Activated effector memory CD4-positive, alpha-beta T cell treated with anti-CD3 and anti-CD28 coated beads, Interleukin-2, amount 50 U/mL, for 16 hours (primary cell): ENCODE measurements around the gene IL2RG.
A peak's percentile ranks its signal among the peaks of the same experiment; 100 is the strongest.

ENCODE experiments used
- DNase-seq: peaks from one replicate; pipeline ENCODE4 v3.0.0-alpha.2; 2020

The IL2RG gene

DNA sequence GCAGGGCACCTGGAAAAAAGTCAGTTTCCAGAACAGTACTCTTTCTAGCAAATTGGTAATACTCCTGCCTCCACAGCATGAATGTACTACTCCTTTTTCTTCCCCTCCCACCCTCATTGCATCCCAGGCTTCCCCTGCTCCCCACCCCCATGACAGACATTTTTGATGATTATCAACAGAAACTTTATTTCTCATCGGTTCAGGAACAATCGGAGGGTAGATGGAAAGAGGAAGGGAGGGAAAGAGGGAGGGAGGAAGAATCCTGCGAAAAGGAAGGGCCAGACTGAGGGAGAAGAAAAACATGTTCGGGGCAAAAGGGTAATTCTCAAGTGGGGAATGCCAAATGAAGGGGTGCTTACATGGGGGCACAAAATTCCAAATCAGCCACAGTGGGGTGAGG is 4.1 kb downstream of the IL2RG start:
- no peak for DNase-seq

DNA sequence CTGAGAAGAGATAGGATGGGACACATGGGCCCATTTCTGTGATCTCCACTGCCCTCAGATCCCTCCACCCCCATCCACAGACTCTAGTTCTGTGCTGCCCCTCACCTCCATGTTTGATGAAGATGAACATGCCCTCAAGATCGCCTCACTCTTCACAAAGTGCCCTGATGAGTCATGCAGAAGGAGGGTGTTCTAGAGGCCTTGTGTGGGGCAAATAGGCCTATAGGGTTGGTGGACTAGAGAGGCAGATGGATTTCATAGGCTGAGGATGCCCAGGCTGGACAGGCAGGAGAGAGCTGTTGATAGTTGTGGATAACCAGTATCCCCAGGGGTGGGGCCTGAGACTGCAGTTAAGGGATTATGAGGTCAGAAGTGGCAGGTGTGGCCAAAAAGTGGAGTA is 5.0 kb downstream of the IL2RG start, which contains the start of gene CXorf65:
Gene CXorf65 (minus strand): TSS at position 314 of the 400 bp plus-strand sequence. CDS start 184 bp downstream, at position 130.
- DNase-seq: peak; percentile 63

DNA sequence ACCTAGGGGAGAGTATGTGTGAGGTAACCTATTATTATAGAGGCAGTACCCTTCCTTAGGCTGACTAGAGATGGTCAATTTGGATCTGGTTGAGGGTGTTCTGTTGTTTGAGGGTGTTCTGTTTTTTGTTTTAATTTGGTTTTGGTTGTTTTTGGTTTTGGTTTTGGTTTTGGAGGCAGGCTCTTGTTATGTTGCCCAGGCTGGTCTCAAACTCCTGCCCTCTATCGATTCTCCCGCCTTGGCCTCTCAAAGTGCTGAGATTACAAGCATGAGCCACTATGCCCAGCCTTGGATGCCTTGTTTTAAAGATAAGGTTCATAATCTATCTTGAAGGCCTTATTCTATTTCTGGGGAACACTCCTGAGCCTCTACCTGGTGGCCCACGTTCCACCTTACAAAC is 5.7 kb downstream of the IL2RG start:
- no peak for DNase-seq

DNA sequence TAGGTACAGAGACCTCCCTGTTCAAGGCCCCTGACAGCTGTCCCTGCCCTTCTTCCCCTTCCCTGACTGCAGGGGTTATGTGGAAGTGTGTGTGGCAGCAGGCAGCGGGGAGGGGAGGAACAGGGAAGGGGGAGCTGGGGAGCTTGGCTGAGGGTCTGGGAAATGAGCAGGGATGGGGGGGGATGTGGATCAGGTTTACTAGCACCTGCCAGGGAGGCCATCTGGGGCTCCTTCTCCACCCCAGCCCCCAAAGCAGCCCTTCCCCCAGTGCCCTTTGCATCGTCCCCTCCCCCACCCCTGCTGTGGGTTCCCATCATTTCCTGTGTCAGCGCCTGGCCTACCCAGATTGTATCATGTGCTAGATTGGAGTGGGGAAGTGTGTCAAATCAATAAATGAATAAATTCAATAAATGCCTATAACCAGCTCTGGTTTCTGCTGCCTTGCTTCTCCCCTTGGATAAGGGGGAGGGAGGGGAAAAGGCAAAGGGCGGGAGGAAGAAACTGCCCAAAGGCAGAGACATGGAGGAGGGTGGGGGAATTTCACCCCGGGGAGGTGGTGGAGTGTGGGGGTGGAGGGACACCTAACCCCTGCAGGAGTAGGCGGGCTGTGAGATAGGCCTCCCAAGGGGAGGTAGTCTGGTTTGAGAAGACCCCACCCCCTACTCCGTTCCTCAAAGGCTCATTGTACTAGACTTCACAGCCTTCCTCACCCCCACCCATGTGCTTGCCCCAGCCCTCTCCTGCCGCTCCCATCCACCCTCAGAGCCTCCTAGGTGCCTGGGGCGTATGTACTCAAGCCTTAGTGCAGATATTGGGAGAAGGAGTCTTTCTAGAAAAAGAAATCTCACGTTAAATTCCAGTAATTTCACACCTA is 8.0 kb downstream of the IL2RG start:
- peak; percentile 79 for DNase-seq

- no peak for DNase-seq
These were observed 9.1 kb downstream of the IL2RG start for GRCh38 chrX:71102292-71102691.

- DNase-seq: no peak
These were observed 10.5 kb downstream of the IL2RG start for GRCh38 chrX:71100581-71101505.

DNA sequence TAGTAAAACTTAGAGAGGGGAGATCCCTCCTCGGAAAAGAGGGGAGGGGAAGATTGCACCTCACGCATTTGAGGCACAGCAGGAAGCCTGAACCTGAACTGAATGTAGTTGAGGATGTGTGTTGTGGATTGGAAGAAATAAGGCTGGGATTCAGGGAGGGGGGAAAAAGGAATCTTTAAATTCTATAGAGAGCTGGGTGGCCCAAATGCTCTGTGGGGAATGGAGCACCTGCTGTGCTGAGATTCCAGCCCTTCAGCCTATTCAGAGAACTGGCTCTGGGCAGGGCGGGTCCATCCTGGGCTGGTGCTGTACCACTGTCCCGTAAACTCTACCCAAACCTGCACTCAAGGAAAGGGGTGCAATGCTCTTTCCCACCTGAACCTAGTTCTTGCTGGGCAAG is 11.6 kb downstream of the IL2RG start:
- DNase-seq: no peak

- no peak for DNase-seq
These were observed 12.3 kb downstream of the IL2RG start for GRCh38 chrX:71098951-71099506.

DNA sequence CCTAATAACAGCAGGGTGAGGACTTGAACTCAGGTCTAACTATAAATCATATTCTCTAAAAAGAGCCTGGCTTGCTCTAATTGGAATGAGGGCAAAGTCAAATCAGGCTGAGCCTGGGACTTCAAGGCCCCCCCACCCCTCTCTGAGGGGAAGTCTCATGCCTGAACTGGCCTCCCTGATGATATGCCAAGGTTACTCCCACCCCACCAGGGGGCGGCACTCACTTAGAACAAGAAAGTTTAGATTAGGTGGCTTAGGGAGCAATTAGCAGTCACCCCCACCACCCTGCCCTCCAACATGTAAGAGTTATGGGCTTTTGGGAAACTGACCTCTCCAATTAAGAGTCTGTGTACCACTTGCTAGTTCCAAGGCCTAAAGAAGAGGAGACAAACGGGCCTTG is 13.1 kb downstream of the IL2RG start:
- DNase-seq: peak; percentile 91

- no peak for DNase-seq
These were observed 14.7 kb downstream of the IL2RG start for GRCh38 chrX:71096760-71097032.

- no peak for DNase-seq
These were observed 15.2 kb downstream of the IL2RG start for GRCh38 chrX:71095981-71096759.

GRCh38 chrX:71095555-71095980 is 15.8 kb downstream of the IL2RG start, which contains the start of gene FOXO4:
TSS of gene FOXO4 (plus strand) at chrX:71095851. CDS start at chrX:71096529, 678 bp downstream.
- DNase-seq: peak; percentile 95

DNA sequence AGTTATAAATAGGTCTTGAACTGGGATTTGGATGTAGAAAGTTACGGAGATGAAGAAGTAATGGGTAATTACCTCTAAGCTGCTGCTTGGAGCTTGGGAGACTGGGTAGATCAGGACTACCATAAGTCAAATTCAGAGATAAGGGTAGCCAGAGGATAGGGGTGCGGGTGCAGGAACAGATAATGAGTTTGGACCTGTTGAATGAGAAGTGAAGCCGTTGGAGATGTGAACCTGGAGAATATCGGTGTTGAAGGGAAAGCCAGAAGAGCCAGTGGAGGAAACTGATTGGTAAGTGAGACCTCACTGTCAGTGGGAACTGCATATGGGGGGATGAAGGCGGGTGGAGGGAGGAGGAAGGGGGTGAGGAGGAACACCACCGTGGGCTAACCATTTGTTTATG is 16.3 kb downstream of the IL2RG start:
- no peak for DNase-seq

DNA sequence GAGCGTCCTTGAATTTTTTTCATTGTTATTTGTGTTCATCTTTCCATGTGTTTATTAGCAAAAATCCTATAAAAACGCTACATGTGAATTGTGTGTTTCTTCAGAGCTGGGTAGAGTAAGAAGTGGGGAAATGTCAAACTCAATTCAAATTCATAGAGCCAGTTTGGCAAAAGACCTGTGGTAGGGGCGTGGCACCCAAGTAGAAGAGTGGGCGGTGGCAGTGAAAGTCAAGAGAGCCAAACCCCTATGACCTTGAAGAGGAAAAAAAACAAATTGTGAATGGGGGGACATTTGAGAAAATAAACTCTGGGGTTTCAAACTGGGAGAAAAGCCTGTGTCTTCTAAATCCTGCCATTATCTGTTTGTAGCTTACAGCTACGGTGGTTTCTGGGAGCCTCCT is 20.1 kb downstream of the IL2RG start:
- DNase-seq: no peak

- DNase-seq: no peak
These were observed 25.5 kb downstream of the IL2RG start for GRCh38 chrX:71085900-71086299.

- DNase-seq: no peak
These were observed 28.6 kb downstream of the IL2RG start for GRCh38 chrX:71082822-71083221.

DNA sequence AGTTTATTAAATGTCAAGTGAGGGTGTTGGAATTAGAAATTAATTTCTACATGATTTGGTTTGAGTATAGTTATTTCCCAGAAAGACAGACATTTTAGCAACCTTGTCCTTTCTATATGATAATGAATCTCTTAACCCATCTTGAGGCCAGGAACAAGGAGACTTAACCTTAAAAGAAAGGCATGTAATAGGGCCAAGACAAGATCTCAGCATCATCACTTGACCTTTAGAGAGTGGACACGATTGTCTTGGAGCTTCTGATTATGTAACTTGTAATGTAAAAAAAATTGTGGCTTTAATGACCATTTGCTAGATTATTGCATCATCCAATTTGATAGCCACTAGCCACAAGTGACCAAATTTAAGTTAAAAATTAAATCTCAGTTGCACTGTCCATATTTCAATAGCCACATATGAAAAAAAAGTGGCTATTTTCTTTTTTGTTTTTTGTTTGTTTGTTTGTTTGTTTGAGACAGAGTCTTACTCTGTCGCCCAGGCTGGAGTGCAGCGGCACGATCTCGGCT is 29.2 kb downstream of the IL2RG start:
- no peak for DNase-seq

GRCh38 chrX:71081330-71082123 is 29.9 kb downstream of the IL2RG start:
- DNase-seq: no peak

- no peak for DNase-seq
These were observed 40.8 kb downstream of the IL2RG start for GRCh38 chrX:71070531-71070930.

DNA sequence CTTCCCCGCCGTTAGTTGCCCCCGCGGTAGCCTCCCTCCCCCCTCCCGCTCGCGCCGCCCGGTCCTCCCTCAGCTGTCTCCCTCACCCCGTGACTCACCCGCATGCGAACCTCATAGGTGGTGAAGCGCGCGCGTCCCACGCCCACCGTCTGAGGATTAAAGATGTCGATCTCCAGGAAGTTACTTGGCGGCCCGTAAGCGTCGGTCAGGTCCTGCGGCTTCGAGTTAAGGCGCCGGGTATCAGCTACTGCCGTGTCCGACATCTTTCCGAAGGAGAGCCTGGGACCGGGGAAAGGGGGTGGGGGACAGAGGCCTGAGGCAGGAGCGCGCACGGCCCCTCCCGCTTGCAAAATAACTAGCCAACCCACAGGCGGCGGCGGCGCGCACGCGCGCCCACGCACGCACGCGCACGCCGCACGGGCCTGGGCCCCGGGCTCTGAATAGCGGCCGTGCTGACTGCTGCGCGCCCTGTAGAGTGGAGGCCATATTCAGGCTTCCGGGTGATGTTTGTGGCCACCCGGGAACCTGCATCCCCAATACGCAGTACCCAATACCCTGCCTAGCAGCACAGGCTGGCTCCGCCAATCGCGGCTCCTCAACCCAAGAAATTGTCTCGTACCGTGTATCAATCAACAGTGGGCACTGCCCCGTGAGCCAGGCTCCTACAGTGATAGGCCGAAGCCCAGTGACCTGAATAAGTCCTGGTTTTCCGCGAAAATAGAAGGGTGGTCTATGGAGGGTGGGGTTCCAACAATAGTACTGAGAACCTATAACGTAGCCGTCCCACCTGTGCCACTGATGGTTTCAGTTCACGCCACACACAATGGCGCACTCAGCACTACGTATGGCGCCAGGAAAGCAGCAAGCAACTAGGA is 43.1 kb downstream of the IL2RG start, which contains the start of gene SNX12:
Gene SNX12 (minus strand): TSS at position 291 of the 875 bp plus-strand sequence. CDS start 28 bp downstream, at position 263.
- DNase-seq: peak; percentile 94
